ENCODE data around the gene SF3A2.
"Not testable (repeated sequence)": the region's sequence is repeated elsewhere in the genome, so short reads cannot be mapped to it uniquely, and the experiment has no call there.

Gene SF3A2

GRCh38 chr19:2195914-2196313 is 40.7 kb upstream of the SF3A2 start:
- no peak overlapping the region for H3K4me3 ChIP-seq (ENCODE audit: low read length)
- H3K27ac ChIP-seq (ENCODE audit: low read depth, low read length) = no peak overlapping the region
- H3K9ac ChIP-seq (ENCODE audit: low read depth, low read length) = no peak overlapping the region
- WGBS = 93% methylated on average over 19 of the region's 19 CpGs
- no peaks in the 10 kb centered on the region for H3K9me3 ChIP-seq (ENCODE audit: insufficient read depth, low read depth, low read length)
- H3K4me1 ChIP-seq (ENCODE audit: insufficient read depth, low read length) = no peaks in the 10 kb centered on the region
- peaks cover 46% of the 10 kb centered on the region for H3K36me3 ChIP-seq (ENCODE audit: insufficient read depth, low read length)
- no peaks in the 10 kb centered on the region for H3K27me3 ChIP-seq (ENCODE audit: insufficient read depth, low read length)

GRCh38 chr19:2197270-2197669 is 39.4 kb upstream of the SF3A2 start:
- H3K27ac ChIP-seq (ENCODE audit: low read depth, low read length) = no peak overlapping the region
- no peak overlapping the region for H3K9ac ChIP-seq (ENCODE audit: low read depth, low read length)
- no peaks in the 10 kb centered on the region for H3K9me3 ChIP-seq (ENCODE audit: insufficient read depth, low read depth, low read length)
- peaks cover 39% of the 10 kb centered on the region for H3K36me3 ChIP-seq (ENCODE audit: insufficient read depth, low read length)
- H3K27me3 ChIP-seq (ENCODE audit: insufficient read depth, low read length) = no peaks in the 10 kb centered on the region
- no peak overlapping the region for H3K4me3 ChIP-seq (ENCODE audit: low read length)
- no peaks in the 10 kb centered on the region for H3K4me1 ChIP-seq (ENCODE audit: insufficient read depth, low read length)
- 97% methylated on average over 15 of the region's 15 CpGs for WGBS

- WGBS = 95% methylated on average over 22 of the region's 22 CpGs
- Histone ChIP-seq H3K4me3 (ENCODE audit: low read length) (no peak overlapping the region), H3K4me1 (ENCODE audit: insufficient read depth, low read length) (no peaks in the 10 kb centered on the region), H3K27ac (ENCODE audit: low read depth, low read length) (no peak overlapping the region), H3K36me3 (ENCODE audit: insufficient read depth, low read length) (peaks cover 34% of the 10 kb centered on the region), H3K9ac (ENCODE audit: low read depth, low read length) (no peak overlapping the region), H3K27me3 (ENCODE audit: insufficient read depth, low read length) (no peaks in the 10 kb centered on the region), H3K9me3 (ENCODE audit: insufficient read depth, low read depth, low read length) (no peaks in the 10 kb centered on the region)
Measured at GRCh38 chr19:2198317-2198716, 38.3 kb upstream of the SF3A2 start.

GRCh38 chr19:2199215-2199614 is 37.4 kb upstream of the SF3A2 start:
- Histone ChIP-seq H3K27me3 (ENCODE audit: insufficient read depth, low read length) (no peaks in the 10 kb centered on the region), H3K9ac (ENCODE audit: low read depth, low read length) (no peak overlapping the region), H3K36me3 (ENCODE audit: insufficient read depth, low read length) (peaks cover 36% of the 10 kb centered on the region), H3K4me1 (ENCODE audit: insufficient read depth, low read length) (no peaks in the 10 kb centered on the region), H3K9me3 (ENCODE audit: insufficient read depth, low read depth, low read length) (no peaks in the 10 kb centered on the region), H3K4me3 (ENCODE audit: low read length) (no peak overlapping the region), H3K27ac (ENCODE audit: low read depth, low read length) (peak overlapping the region; percentile 6; the same call in 1 of the 2 replicates)
- 81% methylated on average over 18 of the region's 18 CpGs for WGBS

GRCh38 chr19:2199861-2200623 is 36.6 kb upstream of the SF3A2 start:
- H3K27ac ChIP-seq (ENCODE audit: low read depth, low read length) = no peak overlapping the region
- 97% methylated on average over 37 of the region's 37 CpGs for WGBS
- peaks cover 34% of the 10 kb centered on the region for H3K36me3 ChIP-seq (ENCODE audit: insufficient read depth, low read length)
- H3K27me3 ChIP-seq (ENCODE audit: insufficient read depth, low read length) = no peaks in the 10 kb centered on the region
- no peak overlapping the region for H3K9ac ChIP-seq (ENCODE audit: low read depth, low read length)
- H3K9me3 ChIP-seq (ENCODE audit: insufficient read depth, low read depth, low read length) = no peaks in the 10 kb centered on the region
- H3K4me3 ChIP-seq (ENCODE audit: low read length) = no peak overlapping the region
- H3K4me1 ChIP-seq (ENCODE audit: insufficient read depth, low read length) = no peaks in the 10 kb centered on the region

GRCh38 chr19:2200624-2201294 is 35.9 kb upstream of the SF3A2 start:
- 97% methylated on average over 50 of the region's 50 CpGs for WGBS
- not testable (repeated sequence) for H3K9ac ChIP-seq (ENCODE audit: low read depth, low read length); H3K27me3 ChIP-seq (ENCODE audit: insufficient read depth, low read length); H3K4me3 ChIP-seq (ENCODE audit: low read length); H3K4me1 ChIP-seq (ENCODE audit: insufficient read depth, low read length); H3K9me3 ChIP-seq (ENCODE audit: insufficient read depth, low read depth, low read length); H3K27ac ChIP-seq (ENCODE audit: low read depth, low read length)
- peaks cover 28% of the 10 kb centered on the region for H3K36me3 ChIP-seq (ENCODE audit: insufficient read depth, low read length)

DNA sequence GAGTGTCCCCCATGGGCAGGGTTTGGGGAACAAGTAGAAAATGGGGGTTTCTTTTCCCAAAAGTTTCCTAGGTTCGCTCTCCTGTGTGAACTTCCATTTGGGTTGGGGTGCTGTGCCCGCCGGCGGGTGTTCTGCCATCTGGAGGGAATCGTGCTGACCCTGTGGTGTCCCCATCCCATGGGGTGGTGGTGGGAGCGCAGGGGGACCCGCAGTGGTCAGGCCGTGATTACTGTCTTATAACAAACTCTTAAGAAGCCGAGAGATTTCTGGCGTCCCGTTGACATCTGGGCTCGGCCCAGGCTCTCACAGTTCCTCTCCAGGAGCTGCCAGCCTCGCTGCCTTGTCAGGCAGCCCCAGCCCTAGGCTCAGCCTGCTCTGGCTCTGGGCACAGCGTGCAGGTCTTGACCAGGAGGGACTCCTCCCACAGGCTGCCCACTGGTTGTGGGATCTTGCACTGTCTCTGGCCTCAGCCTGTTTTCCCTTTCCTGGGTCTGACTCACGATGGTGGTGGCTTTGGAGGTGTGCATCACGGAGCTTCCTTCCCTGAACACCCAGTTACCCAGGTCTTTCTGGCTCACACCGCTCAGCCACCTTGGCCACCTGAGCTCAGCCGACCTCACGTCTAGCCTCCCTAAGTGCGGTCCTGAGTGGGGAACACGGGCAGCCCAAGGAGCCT is 35.0 kb upstream of the SF3A2 start:
- Histone ChIP-seq H3K27me3 (ENCODE audit: insufficient read depth, low read length) (no peaks in the 10 kb centered on the region), H3K9ac (ENCODE audit: low read depth, low read length) (no peak overlapping the region), H3K36me3 (ENCODE audit: insufficient read depth, low read length) (peaks cover 28% of the 10 kb centered on the region), H3K27ac (ENCODE audit: low read depth, low read length) (peak overlapping the region; percentile 35; the same call in 1 of the 2 replicates), H3K4me1 (ENCODE audit: insufficient read depth, low read length) (no peaks in the 10 kb centered on the region), H3K4me3 (ENCODE audit: low read length) (no peak overlapping the region), H3K9me3 (ENCODE audit: insufficient read depth, low read depth, low read length) (no peaks in the 10 kb centered on the region)
- 96% methylated on average over 21 of the region's 21 CpGs for WGBS

- Histone ChIP-seq H3K9me3 (ENCODE audit: insufficient read depth, low read depth, low read length) (no peaks in the 10 kb centered on the region), H3K4me1 (ENCODE audit: insufficient read depth, low read length) (no peaks in the 10 kb centered on the region), H3K27me3 (ENCODE audit: insufficient read depth, low read length) (no peaks in the 10 kb centered on the region), H3K4me3 (ENCODE audit: low read length) (no peak overlapping the region), H3K27ac (ENCODE audit: low read depth, low read length) (no peak overlapping the region), H3K36me3 (ENCODE audit: insufficient read depth, low read length) (peaks cover 32% of the 10 kb centered on the region), H3K9ac (ENCODE audit: low read depth, low read length) (no peak overlapping the region)
- WGBS = 96% methylated on average over 15 of the region's 15 CpGs
Measured at GRCh38 chr19:2202366-2202765, 34.3 kb upstream of the SF3A2 start.

DNA sequence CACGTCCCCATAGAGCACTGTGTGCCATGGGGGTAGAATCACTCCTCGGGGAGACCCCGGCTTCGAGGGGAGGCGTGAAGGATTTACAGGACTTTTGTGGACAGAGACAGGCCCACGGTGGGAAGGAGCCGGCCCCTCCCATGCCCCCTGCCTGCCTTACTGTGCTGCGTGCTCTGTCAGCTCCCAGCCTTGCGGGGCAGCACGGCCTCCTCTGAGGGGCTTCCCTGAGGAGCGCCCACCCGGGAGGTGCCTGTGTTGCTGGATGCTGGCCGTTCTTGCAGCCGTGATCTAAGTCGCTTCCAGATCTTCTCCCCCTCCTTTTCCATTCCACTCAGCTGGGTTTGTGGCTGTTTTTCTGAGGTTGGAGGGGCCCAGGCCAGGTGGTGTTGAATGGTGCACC is 29.6 kb upstream of the SF3A2 start:
- peak overlapping the region; percentile 31; the same call in 1 of the 2 replicates for H3K9ac ChIP-seq (ENCODE audit: low read depth, low read length)
- 96% methylated on average over 15 of the region's 15 CpGs for WGBS
- no peaks in the 10 kb centered on the region for H3K27me3 ChIP-seq (ENCODE audit: insufficient read depth, low read length)
- peaks cover 48% of the 10 kb centered on the region for H3K36me3 ChIP-seq (ENCODE audit: insufficient read depth, low read length)
- H3K4me3 ChIP-seq (ENCODE audit: low read length) = no peak overlapping the region
- no peaks in the 10 kb centered on the region for H3K9me3 ChIP-seq (ENCODE audit: insufficient read depth, low read depth, low read length)
- H3K27ac ChIP-seq (ENCODE audit: low read depth, low read length) = no peak overlapping the region
- no peaks in the 10 kb centered on the region for H3K4me1 ChIP-seq (ENCODE audit: insufficient read depth, low read length)

- H3K36me3 ChIP-seq (ENCODE audit: insufficient read depth, low read length) = peaks cover 58% of the 10 kb centered on the region
- H3K27me3 ChIP-seq (ENCODE audit: insufficient read depth, low read length) = no peaks in the 10 kb centered on the region
- WGBS = 77% methylated on average over 36 of the region's 36 CpGs
- no peak overlapping the region for H3K9ac ChIP-seq (ENCODE audit: low read depth, low read length)
- H3K4me3 ChIP-seq (ENCODE audit: low read length) = no peak overlapping the region
- no peaks in the 10 kb centered on the region for H3K4me1 ChIP-seq (ENCODE audit: insufficient read depth, low read length)
- no peaks in the 10 kb centered on the region for H3K9me3 ChIP-seq (ENCODE audit: insufficient read depth, low read depth, low read length)
- H3K27ac ChIP-seq (ENCODE audit: low read depth, low read length) = no peak overlapping the region
Measured at GRCh38 chr19:2207991-2208860, 28.4 kb upstream of the SF3A2 start.
